Heart left ventricle (tissue), 13 donors: ENCODE measurements around the gene NUBP2.

Experiments used
- CTCF ChIP-seq, 12 donors: fragments of 200-600 bp; sonication (generic) in 4 of 12; IDR thresholded peaks; one replicate each; pipeline versions ENCODE4 v1.5.0 to v1.8.0; 2018 to 2022; ENCODE audit warnings: antibody characterized with exemption in 12 of 12, mild to moderate bottlenecking in 5 of 12
- POLR2A ChIP-seq, 2 donors: fragments of 450-650 bp; IDR thresholded peaks; one replicate each; pipeline ENCODE4 v1.6.1; 2017; ENCODE audit warnings: antibody characterized with exemption in 2 of 2, mild to moderate bottlenecking in 2 of 2, moderate library complexity in 2 of 2
- donor health status: ischemic (EF 13 %, LVEDD 7.1; RV severe dilation, severe dysfunction).
- donor health status: DM: no; HTN: yes; CAD: no.
- donor health status: DM: no; HTN: no; CAD: no.
- donor health status: ischemic (EF 25% LVEDD 6.9; RV normal size, moderate dysfunction).
- donor health status: ischemic (EF 25% LVEDD 5.7; RV mildly dilated, moderate dysfunction).
- donor health status: ischemic (EF 35%, LVEDD 5.7; RV mildly dilated, moderate dysfunction).
- donor health status: nonischemic (EF 11% LVEDD 7.7; RV severe dilation, severe dysfunction).
- donor health status: DM: yes; HTN: yes; CAD: no.
- donor health status: PGD.
- donor health status: ischemic (EF 29% LVEDD 5.4; RV normal size, mild dysfunction).
- donor health status: nonischemic (EF 23%, LVEDD 6.1; RV moderate dilation, normal function).

GRCh38 chr16:1821861-1822611 is 39.3 kb downstream of the NUBP2 start:
- TF ChIP-seq CTCF (IDR thresholded peaks at IDR 0.05) (no peak), POLR2A (IDR thresholded peaks at IDR 0.05) (no peak)
